GM12878 (cell line): Measurements from ENCODE around the gene DLG4. TPM values are rescaled to one million over a fixed set of nuclear protein-coding genes. Genes with fewer than 3 reads are reported as not detected.
A peak's percentile ranks its signal among the peaks of the same experiment; 100 is the strongest.

ENCODE experiments used
- EED ChIP-seq: sonication (generic); IDR thresholded peaks from 2 replicates; pipeline ENCODE4 v1.6.1; 2016; ENCODE audit warnings: antibody characterized with exemption, low read depth
- HDAC6 ChIP-seq: fragments of 200-600 bp; sonication (generic); IDR thresholded peaks from one replicate; pipeline ENCODE4 v1.8.0; 2017; ENCODE audit warnings: antibody characterized with exemption; ENCODE audit not compliant: unreplicated experiment
- KDM1A ChIP-seq: fragments of 200-600 bp; sonication (generic); IDR thresholded peaks from 2 replicates; pipeline ENCODE4 v1.6.1; 2016; ENCODE audit warnings: borderline replicate concordance
- MEF2A ChIP-seq: IDR thresholded peaks from 2 replicates; pipeline ENCODE4 v1.6.1; 2011; ENCODE audit warnings: low read depth, mild to moderate bottlenecking, low read length, moderate library complexity; ENCODE audit not compliant: insufficient read depth
- MLLT1 ChIP-seq: fragments of 450-650 bp; IDR thresholded peaks from 2 replicates; pipeline ENCODE4 v1.6.1; 2016; ENCODE audit warnings: mild to moderate bottlenecking
- ZNF24 ChIP-seq: fragments of 450-650 bp; IDR thresholded peaks from 2 replicates; pipeline ENCODE4 v1.6.1; 2017; ENCODE audit warnings: antibody characterized with exemption, mild to moderate bottlenecking
- ZNF274 ChIP-seq: IDR thresholded peaks from one replicate; pipeline ENCODE4 v1.8.0; 2011; ENCODE audit not compliant: insufficient read length, insufficient read depth
- polyA plus RNA-seq, 11 experiments: library from polyadenylated mRNA; depleted of rRNA in 4 of 11; unstranded in 6 of 11; stranded (reverse) in 5 of 11; fragments of >200 nt; fragmentation: Nextera tagmentation in 4 of 11; fragmentation: Illumina TruSeq in 1 of 11; extraction: Ambion mirVana in 4 of 11; extraction: Trizol in 1 of 11; gene quantifications; 1 replicate in 1 of 11; 2 replicates in 10 of 11; pipeline versions ENCODE4 v1.2.1 to v1.2.3, GENCODE V29; 2011 to 2016; ENCODE audit warnings: inconsistent platforms in 2 of 11, missing spikeins in 2 of 11, low read depth in 1 of 11
- total RNA-seq, 4 experiments: library from RNA; depleted of rRNA in 3 of 4; stranded (reverse); fragments of >200 nt in 3 of 4; fragmentation: Illumina TruSeq in 1 of 4; extraction: Trizol in 1 of 4; gene quantifications; 2 replicates each; pipeline versions ENCODE4 v1.2.1 to v1.2.3, GENCODE V29; 2013 to 2021
- TF ChIP-seq, protein P1 (sequence below): fragments of 150-350 bp; IDR thresholded peaks from 2 replicates; pipeline ENCODE4 v1.6.1; 2014; ENCODE audit warnings: mild to moderate bottlenecking, low read depth, low read length

The DLG4 gene
- total and polyA plus RNA-seq, 10 of the 15 experiments (the other 5 are each of a cell fraction or from before 2014, with no cell fraction given): 0.07 to 4.1 (median 1.3) TPM

- TF ChIP-seq MEF2A (0 out of 2 replicates have a peak, but pooled peaks have one; percentile 13), KDM1A (no peak), EED (no peak), MLLT1 (no peak), ZNF274 (no peak), ZNF24 (no peak), HDAC6 (no peak)
- TF ChIP-seq, protein P1, sequence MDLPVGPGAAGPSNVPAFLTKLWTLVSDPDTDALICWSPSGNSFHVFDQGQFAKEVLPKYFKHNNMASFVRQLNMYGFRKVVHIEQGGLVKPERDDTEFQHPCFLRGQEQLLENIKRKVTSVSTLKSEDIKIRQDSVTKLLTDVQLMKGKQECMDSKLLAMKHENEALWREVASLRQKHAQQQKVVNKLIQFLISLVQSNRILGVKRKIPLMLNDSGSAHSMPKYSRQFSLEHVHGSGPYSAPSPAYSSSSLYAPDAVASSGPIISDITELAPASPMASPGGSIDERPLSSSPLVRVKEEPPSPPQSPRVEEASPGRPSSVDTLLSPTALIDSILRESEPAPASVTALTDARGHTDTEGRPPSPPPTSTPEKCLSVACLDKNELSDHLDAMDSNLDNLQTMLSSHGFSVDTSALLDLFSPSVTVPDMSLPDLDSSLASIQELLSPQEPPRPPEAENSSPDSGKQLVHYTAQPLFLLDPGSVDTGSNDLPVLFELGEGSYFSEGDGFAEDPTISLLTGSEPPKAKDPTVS: no peak
- TF ChIP-seq, all 136 proteins: peak for 27
Observed at GRCh38 chr17:7214300-7215135, 5.1 kb downstream of the DLG4 start (continued).
